Measurements from ENCODE around the gene ARHGAP25.

DNA sequence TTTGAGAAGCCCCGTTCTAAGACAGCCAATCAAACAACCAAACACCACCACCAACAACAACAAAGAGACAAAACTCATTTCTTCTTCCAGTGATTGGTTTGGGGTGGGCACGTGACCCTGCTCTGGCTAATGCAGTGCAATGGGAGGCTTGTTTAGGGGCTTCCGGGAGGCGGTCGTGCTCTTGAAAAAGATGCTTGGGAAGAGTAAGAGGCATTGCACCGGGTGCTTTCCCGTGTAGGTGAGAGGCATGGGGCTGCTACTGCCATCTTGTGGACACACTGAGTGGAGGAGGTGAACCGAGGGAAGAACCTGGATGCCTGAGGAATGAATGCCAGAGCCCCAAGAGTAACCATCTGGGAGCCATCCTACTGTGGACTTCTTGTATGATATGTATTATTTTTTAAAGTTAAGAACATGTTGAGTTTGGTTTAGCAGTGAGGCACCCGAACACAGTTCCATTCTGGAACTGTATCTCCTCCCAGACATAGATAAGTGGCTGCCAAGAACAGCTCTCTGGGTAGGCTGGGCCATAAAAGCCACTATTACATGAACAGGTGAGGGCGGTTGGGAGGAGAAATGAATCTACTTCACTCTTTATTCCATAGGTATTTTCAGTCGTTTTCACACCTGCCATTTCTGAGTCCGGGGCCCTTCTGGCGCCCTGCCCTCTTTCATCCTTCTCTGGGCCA is 19.1 kb upstream of the ARHGAP25 start:
- no peak for TF ChIP-seq EZH2 (IDR thresholded peaks at IDR 0.05; ENCODE audit: low read depth)
- TF ChIP-seq, protein P1, sequence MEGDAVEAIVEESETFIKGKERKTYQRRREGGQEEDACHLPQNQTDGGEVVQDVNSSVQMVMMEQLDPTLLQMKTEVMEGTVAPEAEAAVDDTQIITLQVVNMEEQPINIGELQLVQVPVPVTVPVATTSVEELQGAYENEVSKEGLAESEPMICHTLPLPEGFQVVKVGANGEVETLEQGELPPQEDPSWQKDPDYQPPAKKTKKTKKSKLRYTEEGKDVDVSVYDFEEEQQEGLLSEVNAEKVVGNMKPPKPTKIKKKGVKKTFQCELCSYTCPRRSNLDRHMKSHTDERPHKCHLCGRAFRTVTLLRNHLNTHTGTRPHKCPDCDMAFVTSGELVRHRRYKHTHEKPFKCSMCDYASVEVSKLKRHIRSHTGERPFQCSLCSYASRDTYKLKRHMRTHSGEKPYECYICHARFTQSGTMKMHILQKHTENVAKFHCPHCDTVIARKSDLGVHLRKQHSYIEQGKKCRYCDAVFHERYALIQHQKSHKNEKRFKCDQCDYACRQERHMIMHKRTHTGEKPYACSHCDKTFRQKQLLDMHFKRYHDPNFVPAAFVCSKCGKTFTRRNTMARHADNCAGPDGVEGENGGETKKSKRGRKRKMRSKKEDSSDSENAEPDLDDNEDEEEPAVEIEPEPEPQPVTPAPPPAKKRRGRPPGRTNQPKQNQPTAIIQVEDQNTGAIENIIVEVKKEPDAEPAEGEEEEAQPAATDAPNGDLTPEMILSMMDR (conservative IDR thresholded peaks at IDR 0.05): peak; percentile 69

Measured in PC-9 (cell line).